ENCODE measurements around the gene NTSR1. TPM values are rescaled to one million over a fixed set of nuclear protein-coding genes. Genes with fewer than 3 reads are reported as not detected.

NTSR1 gene
- total and polyA plus RNA-seq, 2 experiments from 2014 or later, result not detected

- H3K4me1 ChIP-seq (ENCODE audit: insufficient read depth), result no peaks in the 10 kb centered on the region
- DNase-seq, result no peak
- TF ChIP-seq EZH2phosphoT487 (IDR thresholded peaks at IDR 0.05; ENCODE audit: insufficient read depth, low read depth), result no peak
- no peak for TF ChIP-seq EZH2 (IDR thresholded peaks at IDR 0.05; ENCODE audit: insufficient read depth, poor library complexity, severe bottlenecking)
- no peaks in the 10 kb centered on the region for H3K36me3 ChIP-seq (ENCODE audit: low read depth)
- no peak overlapping the region for H3K9ac ChIP-seq
- H3K9me3 ChIP-seq (ENCODE audit: low read depth), result no peaks in the 10 kb centered on the region
- no peaks in the 10 kb centered on the region for H3K79me2 ChIP-seq (ENCODE audit: insufficient read depth)
- peaks cover 27% of the 10 kb centered on the region for H3K27me3 ChIP-seq (replicated peaks; ENCODE audit: insufficient read depth)
- no peak overlapping the region for H3K4me2 ChIP-seq (ENCODE audit: unreplicated experiment)
- in situ Hi-C loops (cut with MboI), result no loop called here
- 41 to 55% methylated on average over 7 to 10 of the region's 10 CpGs for WGBS, 2 experiments (ENCODE audit: low coverage in 1 of 2, low lambda C conversion rate in 2 of 2, missing lambda C conversion rate in 2 of 2)
- H2AFZ ChIP-seq, result no peak overlapping the region
- no peak overlapping the region for H3K27ac ChIP-seq
- H3K4me3 ChIP-seq, result no peak overlapping the region
- no peaks in the 10 kb centered on the region for H3K9me2 ChIP-seq (ENCODE audit: insufficient read depth)
- H4K20me1 ChIP-seq (ENCODE audit: insufficient read depth), result no peaks in the 10 kb centered on the region
- H3F3A ChIP-seq (ENCODE audit: insufficient read depth), result no peaks in the 10 kb centered on the region
These were observed 57.4 kb downstream of the NTSR1 start for GRCh38 chr20:62766071-62766450.

- WGBS, 2 experiments (ENCODE audit: low coverage in 1 of 2, low lambda C conversion rate in 2 of 2, missing lambda C conversion rate in 2 of 2), result 71 to 73% methylated on average over 16 of the region's 16 CpGs
These were observed 58.1 kb downstream of the NTSR1 start for GRCh38 chr20:62766716-62767115.

DNA sequence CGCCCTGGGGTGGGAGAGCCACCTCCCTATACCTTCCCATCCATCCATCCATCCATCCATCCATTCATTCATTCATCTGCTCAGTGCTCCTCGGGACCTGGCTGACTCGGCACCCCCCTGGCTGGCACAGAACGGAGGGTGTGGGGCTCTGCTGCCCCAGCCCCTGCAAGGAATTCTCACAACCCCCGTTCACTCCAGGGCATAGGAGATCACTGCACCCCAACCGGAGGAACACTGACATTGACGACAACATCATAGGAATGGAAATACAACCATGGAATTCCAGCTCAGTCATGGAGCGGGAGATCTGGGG is 59.6 kb downstream of the NTSR1 start:
- in situ Hi-C loops (cut with MboI), result no loop called here
- 60 to 65% methylated on average over 8 of the region's 8 CpGs for WGBS, 2 experiments (ENCODE audit: low coverage in 1 of 2, low lambda C conversion rate in 2 of 2, missing lambda C conversion rate in 2 of 2)
- no peak for TF ChIP-seq EZH2phosphoT487 (IDR thresholded peaks at IDR 0.05; ENCODE audit: insufficient read depth, low read depth)
- no peak for TF ChIP-seq EZH2 (IDR thresholded peaks at IDR 0.05; ENCODE audit: insufficient read depth, poor library complexity, severe bottlenecking)
- H3K79me2 ChIP-seq (ENCODE audit: insufficient read depth), result no peaks in the 10 kb centered on the region
- H3K9me2 ChIP-seq (ENCODE audit: insufficient read depth), result no peaks in the 10 kb centered on the region
- H3K9ac ChIP-seq, result no peak overlapping the region
- H3F3A ChIP-seq (ENCODE audit: insufficient read depth), result no peaks in the 10 kb centered on the region
- no peak overlapping the region for H3K27ac ChIP-seq
- H3K27me3 ChIP-seq (replicated peaks; ENCODE audit: insufficient read depth), result peaks cover 27% of the 10 kb centered on the region
- H3K36me3 ChIP-seq (ENCODE audit: low read depth), result no peaks in the 10 kb centered on the region
- no peaks in the 10 kb centered on the region for H3K9me3 ChIP-seq (ENCODE audit: low read depth)
- no peak overlapping the region for H3K4me3 ChIP-seq
- peaks cover 1% of the 10 kb centered on the region; the same call in 1 of the 2 replicates for H3K4me1 ChIP-seq (ENCODE audit: insufficient read depth)
- no peak overlapping the region for H2AFZ ChIP-seq
- no peak for DNase-seq
- H3K4me2 ChIP-seq (ENCODE audit: unreplicated experiment), result no peak overlapping the region
- no peaks in the 10 kb centered on the region for H4K20me1 ChIP-seq (ENCODE audit: insufficient read depth)

More at GRCh38 chr20:62766716-62767115, 58.1 kb downstream of the NTSR1 start:
- Histone ChIP-seq H3K4me2 (ENCODE audit: unreplicated experiment) (no peak overlapping the region), H3K9me2 (ENCODE audit: insufficient read depth) (no peaks in the 10 kb centered on the region), H3K36me3 (ENCODE audit: low read depth) (no peaks in the 10 kb centered on the region), H4K20me1 (ENCODE audit: insufficient read depth) (no peaks in the 10 kb centered on the region), H3K9ac (no peak overlapping the region), H3K27me3 (replicated peaks; ENCODE audit: insufficient read depth) (peaks cover 27% of the 10 kb centered on the region), H3F3A (ENCODE audit: insufficient read depth) (no peaks in the 10 kb centered on the region), H3K4me3 (no peak overlapping the region), H3K79me2 (ENCODE audit: insufficient read depth) (no peaks in the 10 kb centered on the region), H3K9me3 (ENCODE audit: low read depth) (no peaks in the 10 kb centered on the region), H3K4me1 (ENCODE audit: insufficient read depth) (no peaks in the 10 kb centered on the region), H3K27ac (no peak overlapping the region), H2AFZ (no peak overlapping the region)
- no peak for DNase-seq
- in situ Hi-C loops (cut with MboI), result no loop called here
- no peak for TF ChIP-seq EZH2phosphoT487 (IDR thresholded peaks at IDR 0.05; ENCODE audit: insufficient read depth, low read depth)
- TF ChIP-seq EZH2 (IDR thresholded peaks at IDR 0.05; ENCODE audit: insufficient read depth, poor library complexity, severe bottlenecking), result no peak

GRCh38 chr20:62768551-62769287 is 60.1 kb downstream of the NTSR1 start:
- Histone ChIP-seq H3K27me3 (replicated peaks; ENCODE audit: insufficient read depth) (peaks cover 27% of the 10 kb centered on the region), H3K36me3 (ENCODE audit: low read depth) (no peaks in the 10 kb centered on the region), H3K9me2 (ENCODE audit: insufficient read depth) (no peaks in the 10 kb centered on the region), H3K4me2 (ENCODE audit: unreplicated experiment) (no peak overlapping the region), H3K9me3 (ENCODE audit: low read depth) (no peaks in the 10 kb centered on the region), H4K20me1 (ENCODE audit: insufficient read depth) (no peaks in the 10 kb centered on the region), H3K79me2 (ENCODE audit: insufficient read depth) (no peaks in the 10 kb centered on the region), H3F3A (ENCODE audit: insufficient read depth) (no peaks in the 10 kb centered on the region), H3K4me3 (no peak overlapping the region), H2AFZ (no peak overlapping the region), H3K27ac (no peak overlapping the region), H3K4me1 (ENCODE audit: insufficient read depth) (peaks cover 6% of the 10 kb centered on the region), H3K9ac (no peak overlapping the region)
- DNase-seq, result peak; percentile 40
- TF ChIP-seq EZH2 (IDR thresholded peaks at IDR 0.05; ENCODE audit: insufficient read depth, poor library complexity, severe bottlenecking) (no peak), EZH2phosphoT487 (IDR thresholded peaks at IDR 0.05; ENCODE audit: insufficient read depth, low read depth) (no peak)
- 22 to 30% methylated on average over 19 to 21 of the region's 21 CpGs for WGBS, 2 experiments (ENCODE audit: low coverage in 1 of 2, low lambda C conversion rate in 2 of 2, missing lambda C conversion rate in 2 of 2)
- in situ Hi-C loops (cut with MboI), result no loop called here
